LNCaP clone FGC (cell line): ENCODE measurements around the gene RBM19.

ENCODE experiments used
- DNase-seq: peaks from one replicate; pipeline ENCODE4 v3.0.0-alpha.2; 2011; ENCODE audit warnings: low read depth
- H3K4me3 ChIP-seq: 2 replicates; pipeline ENCODE4 v1.5.1; 2011; ENCODE audit warnings: mild to moderate bottlenecking, low read depth, low read length, control low read depth
- TF ChIP-seq, protein P1 (sequence below): IDR thresholded peaks from 2 replicates; pipeline ENCODE4 v1.5.1; 2012; ENCODE audit warnings: mild to moderate bottlenecking; ENCODE audit not compliant: control insufficient read depth, insufficient read depth; ENCODE audit errors: extremely low read depth

The RBM19 gene

DNA sequence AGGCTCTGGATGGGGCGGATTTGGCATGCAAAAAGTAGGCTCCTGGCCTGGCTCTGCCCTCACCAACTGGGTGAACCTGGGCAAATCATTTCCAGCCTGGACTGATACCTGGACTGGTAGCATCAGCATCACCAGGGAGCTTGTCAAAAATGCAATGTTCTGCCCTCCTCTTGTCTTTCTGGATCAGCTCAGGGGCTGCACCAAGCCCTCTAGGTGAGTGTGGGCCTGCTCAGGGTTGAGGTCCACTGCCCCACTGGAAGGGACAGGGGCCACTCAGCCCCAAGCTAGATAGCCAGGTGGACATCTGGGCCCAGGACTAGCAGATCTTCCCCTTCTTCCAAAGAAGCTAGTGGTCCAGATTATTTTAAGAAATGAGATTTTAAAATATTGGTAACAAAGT lies 99.6 kb downstream of the RBM19 start:
- no peak overlapping the region for H3K4me3 ChIP-seq
- no peak for DNase-seq
- TF ChIP-seq, protein P1, sequence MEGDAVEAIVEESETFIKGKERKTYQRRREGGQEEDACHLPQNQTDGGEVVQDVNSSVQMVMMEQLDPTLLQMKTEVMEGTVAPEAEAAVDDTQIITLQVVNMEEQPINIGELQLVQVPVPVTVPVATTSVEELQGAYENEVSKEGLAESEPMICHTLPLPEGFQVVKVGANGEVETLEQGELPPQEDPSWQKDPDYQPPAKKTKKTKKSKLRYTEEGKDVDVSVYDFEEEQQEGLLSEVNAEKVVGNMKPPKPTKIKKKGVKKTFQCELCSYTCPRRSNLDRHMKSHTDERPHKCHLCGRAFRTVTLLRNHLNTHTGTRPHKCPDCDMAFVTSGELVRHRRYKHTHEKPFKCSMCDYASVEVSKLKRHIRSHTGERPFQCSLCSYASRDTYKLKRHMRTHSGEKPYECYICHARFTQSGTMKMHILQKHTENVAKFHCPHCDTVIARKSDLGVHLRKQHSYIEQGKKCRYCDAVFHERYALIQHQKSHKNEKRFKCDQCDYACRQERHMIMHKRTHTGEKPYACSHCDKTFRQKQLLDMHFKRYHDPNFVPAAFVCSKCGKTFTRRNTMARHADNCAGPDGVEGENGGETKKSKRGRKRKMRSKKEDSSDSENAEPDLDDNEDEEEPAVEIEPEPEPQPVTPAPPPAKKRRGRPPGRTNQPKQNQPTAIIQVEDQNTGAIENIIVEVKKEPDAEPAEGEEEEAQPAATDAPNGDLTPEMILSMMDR: no peak

DNA sequence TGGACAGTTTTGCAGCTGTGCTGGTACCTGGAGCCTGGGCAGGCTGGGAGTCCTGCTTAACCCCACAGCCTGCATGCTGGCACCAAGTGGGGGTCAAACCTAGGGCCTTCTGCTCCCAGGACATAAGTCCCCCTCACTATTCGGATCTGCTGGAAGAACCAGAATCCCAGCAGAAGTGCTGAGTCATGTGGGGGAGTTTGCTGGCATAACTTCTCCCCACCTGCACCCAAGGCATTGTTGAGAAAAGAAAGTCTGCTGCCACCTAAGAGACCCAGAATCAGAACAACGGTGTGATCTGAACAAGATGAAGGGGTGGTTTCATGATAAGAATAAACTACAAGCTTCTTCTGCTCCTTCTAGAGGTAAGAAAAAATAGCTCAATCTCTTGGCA lies 102.7 kb downstream of the RBM19 start:
- no peak for DNase-seq
- TF ChIP-seq, protein P1: no peak
- H3K4me3 ChIP-seq: no peak overlapping the region

DNA sequence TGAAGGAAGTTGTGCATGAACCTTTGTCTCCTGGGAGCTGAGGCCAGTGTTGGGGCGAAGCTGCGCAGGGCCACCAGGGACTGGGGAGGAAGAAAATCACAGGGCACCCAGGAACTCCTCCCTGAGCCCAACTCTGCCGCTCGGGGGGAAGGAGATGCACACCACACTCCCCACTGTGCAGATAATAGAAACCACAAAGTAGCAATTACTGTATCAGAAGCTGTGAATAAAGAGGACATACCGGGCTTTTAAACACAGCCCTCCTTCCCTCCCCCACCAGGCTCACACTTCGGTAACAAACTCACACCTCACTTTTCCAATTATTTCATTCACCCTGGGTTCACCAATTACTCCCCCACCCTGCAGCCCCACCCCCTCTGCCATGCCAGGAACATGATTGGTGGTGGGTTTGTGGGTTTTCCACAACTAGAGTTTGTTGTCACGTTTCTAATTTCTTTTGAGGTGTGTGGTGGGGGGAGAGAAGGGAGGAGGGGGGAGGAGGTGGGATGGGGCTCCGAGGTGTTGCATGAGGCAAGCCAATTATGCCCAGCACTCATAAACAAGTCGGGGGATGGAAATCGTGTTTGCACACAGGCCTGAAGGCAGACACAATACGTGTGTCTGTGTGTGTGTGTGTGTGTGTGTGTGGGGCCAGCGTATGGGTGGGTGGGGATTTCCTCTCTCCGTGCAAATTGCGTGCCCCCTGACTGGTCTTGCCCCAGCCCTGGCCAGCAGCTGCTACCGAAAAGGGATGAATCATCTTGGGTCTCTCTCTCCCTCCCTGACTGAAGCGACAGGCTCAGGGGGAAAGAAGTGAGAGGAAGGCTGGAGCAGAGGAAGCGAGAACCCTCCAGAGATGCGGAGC lies 103.3 kb downstream of the RBM19 start:
- no peak for DNase-seq

DNA sequence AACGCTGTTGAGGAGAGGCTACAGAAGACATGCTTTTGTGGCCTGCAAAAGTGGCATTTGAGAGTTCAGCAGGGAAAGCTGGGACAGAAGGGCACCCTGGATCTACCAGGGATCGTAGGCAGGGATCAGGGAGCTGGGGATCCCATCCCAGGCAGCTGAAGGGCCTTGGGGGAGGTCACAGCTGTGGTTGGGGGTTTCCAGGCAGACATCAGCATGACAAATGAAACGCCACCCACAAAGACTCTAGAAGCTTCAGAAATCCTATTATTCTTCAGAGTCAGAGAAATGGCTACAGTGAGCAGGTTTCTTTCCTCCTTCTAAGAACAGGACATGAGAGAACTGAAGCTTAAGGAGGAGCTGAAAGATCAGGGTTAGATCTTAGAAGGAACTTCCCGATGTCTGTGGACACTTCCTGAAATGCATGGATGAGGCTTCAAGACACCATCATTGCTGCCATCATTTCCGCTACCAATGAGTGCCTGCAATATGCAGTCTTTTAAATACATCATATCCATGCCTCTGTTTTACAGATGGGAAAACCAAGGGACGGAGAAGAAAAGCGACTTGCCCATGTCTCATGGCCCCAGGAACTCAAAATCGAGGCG lies 104.3 kb downstream of the RBM19 start:
- H3K4me3 ChIP-seq: no peak overlapping the region
- TF ChIP-seq, protein P1: no peak
- DNase-seq: no peak

More for the DNA sequence above, 103.3 kb downstream of the RBM19 start:
- TF ChIP-seq, protein P1: no peak
- H3K4me3 ChIP-seq: no peak overlapping the region

DNA sequence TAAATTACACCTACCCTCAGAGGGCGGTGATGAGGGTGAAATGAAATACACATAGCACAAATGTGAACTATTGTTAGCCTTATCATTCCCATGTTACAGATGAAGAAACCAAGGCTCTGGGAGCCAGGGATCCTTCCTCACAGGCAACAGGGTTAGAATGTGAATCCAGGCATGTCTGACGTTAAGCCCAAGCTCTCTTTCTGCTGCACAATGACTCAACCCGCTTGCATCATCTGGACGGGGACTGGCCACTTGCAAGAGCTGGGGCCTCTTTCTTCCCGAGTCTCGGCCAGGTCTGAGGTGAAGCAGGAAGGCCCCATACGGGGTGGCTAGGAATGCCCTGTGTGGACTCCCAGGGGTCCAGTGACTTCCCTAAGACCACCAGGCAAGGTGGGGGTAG lies 105.2 kb downstream of the RBM19 start:
- TF ChIP-seq, protein P1: no peak
- no peak for DNase-seq
- H3K4me3 ChIP-seq: no peak overlapping the region

DNA sequence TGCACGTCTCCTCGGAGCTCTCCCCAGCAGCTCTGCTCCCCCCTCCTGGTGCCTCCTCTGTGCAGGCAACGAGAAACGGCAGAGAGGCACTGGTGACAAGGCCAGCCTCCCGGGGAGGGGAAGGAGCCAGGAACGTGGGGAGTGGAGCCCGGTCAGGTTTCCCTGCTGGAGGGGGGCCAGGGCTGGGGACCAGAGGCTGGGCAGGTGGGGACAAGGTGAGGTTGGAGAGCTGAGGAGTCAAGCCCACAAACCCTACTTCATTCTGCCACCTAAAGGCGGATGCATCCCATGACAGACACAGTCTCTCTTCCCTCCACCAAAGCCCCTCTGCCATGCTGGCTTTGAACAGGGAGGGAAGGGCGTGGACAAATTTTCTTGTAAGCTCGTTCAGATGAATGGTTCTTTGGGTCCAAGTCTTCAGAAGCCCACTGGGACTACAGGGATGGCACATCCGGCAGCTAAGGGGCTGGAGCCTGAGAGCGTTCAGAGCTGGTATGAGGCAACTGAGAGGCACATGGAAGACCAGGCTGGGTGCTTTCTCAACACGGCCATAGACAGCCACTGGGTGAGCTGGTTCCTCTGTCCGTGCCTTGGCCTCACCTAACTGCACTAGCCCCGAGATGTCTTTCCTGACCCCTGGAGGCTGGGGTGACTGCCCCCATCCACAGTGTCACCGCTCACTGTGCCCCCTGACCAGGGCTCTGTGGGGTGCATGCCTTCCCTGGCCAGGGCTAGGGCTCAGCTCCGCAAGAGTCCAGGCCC lies 105.9 kb downstream of the RBM19 start:
- DNase-seq: no peak
- TF ChIP-seq, protein P1: peak; percentile 9; the same call in 1 of the 2 replicates

More for the DNA sequence above, 105.9 kb downstream of the RBM19 start:
- no peak overlapping the region for H3K4me3 ChIP-seq
